OCI-LY7 (cell line): ENCODE data around the gene EP400.

Source experiments
- CTCF ChIP-seq: fragments of 200-600 bp; sonication (generic); conservative IDR thresholded peaks from 2 replicates; pipeline ENCODE4 v1.5.1; 2014; ENCODE audit warnings: mild to moderate bottlenecking, antibody characterized with exemption, low read length, moderate library complexity, mixed read lengths
- EZH2phosphoT487 ChIP-seq: fragments of 200-600 bp; sonication (generic); IDR thresholded peaks from 2 replicates; pipeline ENCODE4 v1.6.1; 2018; ENCODE audit warnings: low read depth, borderline replicate concordance, mild to moderate bottlenecking, mixed run types, antibody characterized with exemption, low read length, moderate library complexity, mixed read lengths

- no peak for TF ChIP-seq CTCF
- TF ChIP-seq EZH2phosphoT487: no peak
Observed at GRCh38 chr12:131903270-131904255, 46.2 kb upstream of the EP400 start.
